GM12878 (cell line): Measurements from ENCODE around the gene BBS1. TPM values are rescaled to one million over a fixed set of nuclear protein-coding genes. Genes with fewer than 3 reads are reported as not detected.

ENCODE experiments used
- ATAC-seq: fragments of 200-7000 bp; cut with Tn5 transposase; 3 replicates; pipeline ENCODE4 v1.9.1; 2020; ENCODE audit warnings: mild to moderate bottlenecking, moderate library complexity
- BruUV-seq: library from RNA; stranded (reverse); fragments of 400-500 nt; replicated peaks from 2 replicates; lab custom pipeline; 2021; lab: Mats Ljungman, UMichigan
- CTCF ChIA-PET: fragments of 300-600 bp; sonication (Branson Sonifier 250); formaldehyde crosslinking; extraction: SDS; loops from one replicate; lab custom pipeline; 2021; ENCODE audit warnings: inconsistent platforms; lab: Yijun Ruan, JAX
- POLR2A ChIA-PET: fragments of 350-600 bp; formaldehyde crosslinking; extraction: SDS; loops from one replicate; lab custom pipeline; 2021; ENCODE audit warnings: inconsistent platforms; lab: Charles Lee
- RAD21 ChIA-PET: fragments of 300-600 bp; sonication (Branson Sonifier 250); formaldehyde crosslinking; loops from one replicate; lab custom pipeline; 2023; ENCODE audit warnings: antibody characterized with exemption; ENCODE audit not compliant: unreplicated experiment; lab: Charles Lee
- SMC1A ChIA-PET: fragments of 300-600 bp; sonication (Branson Sonifier 250); formaldehyde crosslinking; loops from one replicate; lab custom pipeline; 2023; ENCODE audit not compliant: unreplicated experiment, uncharacterized antibody; lab: Charles Lee
- DNase-seq: peaks from one replicate; pipeline ENCODE4 v3.0.0-alpha.2; 2011; ENCODE audit warnings: low read depth, low spot score
- FAIRE-seq: peaks from 3 replicates; lab custom pipeline; 2011; peaks lifted over from hg19 to GRCh38; lab: Jason Lieb, UNC
- H2AFZ ChIP-seq: 2 replicates; pipeline ENCODE4 v1.6.0; 2011; ENCODE audit warnings: low read depth, low read length, control low read depth; ENCODE audit not compliant: control insufficient read depth
- H3K27ac ChIP-seq: 2 replicates; pipeline ENCODE4 v1.5.1; 2011; ENCODE audit warnings: control low read depth; ENCODE audit not compliant: control insufficient read depth, insufficient read depth
- H3K27me3 ChIP-seq, 2 experiments: replicated peaks in 1 of 2; 2 replicates each; pipeline versions ENCODE4 v1.6.0 to v1.6.1; 2011; ENCODE audit warnings: low read length in 1 of 2; ENCODE audit not compliant: control insufficient read depth in 2 of 2, insufficient read depth in 2 of 2
- H3K36me3 ChIP-seq, 2 experiments: 2 replicates each; pipeline ENCODE4 v1.5.1; 2011; ENCODE audit warnings: low read length in 1 of 2; ENCODE audit not compliant: control insufficient read depth in 2 of 2, insufficient read depth in 2 of 2
- H3K4me1 ChIP-seq: 2 replicates; pipeline ENCODE4 v1.6.1; 2011; ENCODE audit warnings: mild to moderate bottlenecking, low read length, moderate library complexity, mixed read lengths; ENCODE audit not compliant: control insufficient read depth, insufficient read depth
- H3K4me2 ChIP-seq: 2 replicates; pipeline ENCODE4 v1.6.0; 2011; ENCODE audit warnings: control low read depth; ENCODE audit not compliant: control insufficient read depth, insufficient read depth
- H3K4me3 ChIP-seq: fragments of 200-600 bp; sonication (generic); 2 replicates; pipeline ENCODE4 v1.5.1; 2016
- H3K79me2 ChIP-seq: 2 replicates; pipeline ENCODE4 v1.6.0; 2011; ENCODE audit warnings: low read length; ENCODE audit not compliant: control insufficient read depth, insufficient read depth
- H3K9ac ChIP-seq: 2 replicates; pipeline ENCODE4 v1.8.0; 2011; ENCODE audit warnings: low read length, control low read depth, mixed read lengths; ENCODE audit not compliant: control insufficient read depth, insufficient read depth
- H3K9me3 ChIP-seq: replicated peaks from 3 replicates; pipeline ENCODE4 v1.5.1; 2011; ENCODE audit warnings: mild to moderate bottlenecking, low read length; ENCODE audit not compliant: control insufficient read depth, insufficient read depth
- H4K20me1 ChIP-seq: 2 replicates; pipeline ENCODE4 v1.6.0; 2011; ENCODE audit not compliant: control insufficient read depth, insufficient read depth
- BHLHE40 ChIP-seq, 2 experiments: fragments of 450-650 bp in 1 of 2; IDR thresholded peaks; 2 replicates each; pipeline ENCODE4 v1.6.1; 2011 to 2017; ENCODE audit warnings: low read depth in 2 of 2, borderline replicate concordance in 1 of 2, improper control_type of control experiment in 1 of 2, low read length in 1 of 2, mild to moderate bottlenecking in 1 of 2
- BRCA1 ChIP-seq: IDR thresholded peaks from 2 replicates; pipeline ENCODE4 v1.6.1; 2011; ENCODE audit warnings: low read depth, low read length, improper control_type of control experiment
- ELK1 ChIP-seq: IDR thresholded peaks from 2 replicates; pipeline ENCODE4 v1.6.1; 2012; ENCODE audit warnings: low read depth, low read length, improper control_type of control experiment
- FOXK2 ChIP-seq: fragments of 450-650 bp; IDR thresholded peaks from 2 replicates; pipeline ENCODE4 v1.6.1; 2017; ENCODE audit warnings: mild to moderate bottlenecking, moderate library complexity
- MAX ChIP-seq: IDR thresholded peaks from 2 replicates; pipeline ENCODE4 v1.6.1; 2012; ENCODE audit warnings: low read depth, low read length, improper control_type of control experiment
- NR2F1 ChIP-seq: fragments of 450-650 bp; conservative IDR thresholded peaks from 2 replicates; pipeline ENCODE4 v1.6.1; 2017; ENCODE audit warnings: mild to moderate bottlenecking
- NRF1 ChIP-seq: conservative IDR thresholded peaks from 2 replicates; pipeline ENCODE4 v1.6.1; 2011; ENCODE audit warnings: mild to moderate bottlenecking, low read depth, low read length, improper control_type of control experiment
- RELA ChIP-seq: fragments of 450-650 bp; IDR thresholded peaks from 2 replicates; pipeline ENCODE4 v1.8.0; 2014; ENCODE audit warnings: borderline replicate concordance; ENCODE audit not compliant: partially characterized antibody
- SUZ12 ChIP-seq: fragments of 200-600 bp; sonication (generic); IDR thresholded peaks from one replicate; pipeline ENCODE4 v1.6.1; 2018; ENCODE audit warnings: antibody characterized with exemption, mild to moderate bottlenecking; ENCODE audit not compliant: unreplicated experiment
- USF1 ChIP-seq: IDR thresholded peaks from 2 replicates; pipeline ENCODE4 v1.6.1; 2011; ENCODE audit warnings: borderline replicate concordance, low read depth, mild to moderate bottlenecking, moderate library complexity, mixed read lengths, low read length; ENCODE audit not compliant: insufficient read depth; ENCODE audit errors: extremely low read length
- USF2 ChIP-seq: IDR thresholded peaks from 2 replicates; pipeline ENCODE4 v1.6.1; 2011; ENCODE audit warnings: low read depth, low read length, improper control_type of control experiment, borderline replicate concordance
- ZNF217 ChIP-seq: fragments of 450-650 bp; IDR thresholded peaks from 2 replicates; pipeline ENCODE4 v1.6.1; 2017; ENCODE audit warnings: antibody characterized with exemption, mild to moderate bottlenecking
- WGBS: methylation state at CpG from one replicate; pipeline ENCODE4 v1.1.6; 2016; ENCODE audit warnings: low lambda C conversion rate; ENCODE audit not compliant: insufficient replicate concordance, insufficient coverage; ENCODE audit errors: missing lambda C conversion rate; 5-methylcytosine and 5-hydroxymethylcytosine counted together
- in situ Hi-C: fragments of 300-500 bp; cut with MboI; formaldehyde crosslinking; loops from 9 replicates; pipeline ENCODE4 v1.14.3; 2018; ENCODE audit warnings: mixed read lengths
- intact Hi-C: fragments of 100-400 bp; cut with micrococcal nuclease; formaldehyde crosslinking; loops from one replicate; pipeline ENCODE4 v1.14.2; 2022; ENCODE audit not compliant: unreplicated experiment
- polyA plus RNA-seq, 11 experiments: library from polyadenylated mRNA; depleted of rRNA in 4 of 11; unstranded in 6 of 11; stranded (reverse) in 5 of 11; fragments of >200 nt; fragmentation: Nextera tagmentation in 4 of 11; fragmentation: Illumina TruSeq in 1 of 11; extraction: Ambion mirVana in 4 of 11; extraction: Trizol in 1 of 11; gene quantifications; 1 replicate in 1 of 11; 2 replicates in 10 of 11; pipeline versions ENCODE4 v1.2.1 to v1.2.3, GENCODE V29; 2011 to 2016; ENCODE audit warnings: inconsistent platforms in 2 of 11, missing spikeins in 2 of 11, low read depth in 1 of 11
- total RNA-seq, 4 experiments: library from RNA; depleted of rRNA in 3 of 4; stranded (reverse); fragments of >200 nt in 3 of 4; fragmentation: Illumina TruSeq in 1 of 4; extraction: Trizol in 1 of 4; gene quantifications; 2 replicates each; pipeline versions ENCODE4 v1.2.1 to v1.2.3, GENCODE V29; 2013 to 2021

BBS1 gene
- total and polyA plus RNA-seq, 10 of the 15 experiments (the other 5 are each of a cell fraction or from before 2014, with no cell fraction given), result 2.5 to 14.7 (median 8.7) TPM

GRCh38 chr11:66568124-66568916 is 57.9 kb downstream of the BBS1 start, which contains the start of gene CTSF:
Gene CTSF, minus strand, starts transcription at chr11:66568606. Its CDS starts 120 bp downstream, at chr11:66568486.
- intact Hi-C loops (no loop called here), in situ Hi-C loops (no loop called here)
- 10% methylated on average over 69 of the region's 77 CpGs for WGBS
- H3K27me3 ChIP-seq, result peaks cover 0 to 6% of the 10 kb centered on the region in 2 experiments; a peak in 3 of 4 replicates
- H3K4me3 ChIP-seq, result peak within 1 kb of the TSS; percentile 60; the same call in 1 of the 2 replicates
- no peaks in the 10 kb centered on the region for H3K36me3 ChIP-seq
- no TSS peak for BruUV-seq
- TF ChIP-seq BHLHE40 (IDR thresholded peaks at IDR 0.05; ENCODE audit: borderline replicate concordance in 1 of 2, low read depth in 2 of 2, low read length in 1 of 2) (peak; percentile 25 to 68; a peak in 3 of 4 replicates), NRF1 (0 out of 2 replicates have a peak, but pooled peaks have one; percentile 6), SUZ12 (peak; percentile 78), USF1 (peak; percentile 74), RELA (no peak), MAX (peak; percentile 84), ZNF217 (no peak), USF2 (peak; percentile 11; the same call in 1 of the 2 replicates), ELK1 (no peak), FOXK2 (peak; percentile 70), NR2F1 (no peak), BRCA1 (no peak)
- ChIA-PET SMC1A (interaction anchor here (1.5 to 1.9 kb wide), 3 partner anchors 10 to 110 kb away, joined by 4 to 5 read pairs (median 5); partner anchors contain the start of genes RBM4B and ZDHHC24), POLR2A (interaction anchor here (1.2 kb wide), 2 partner anchors 26 to 110 kb away, joined by 3 read pairs; no protein-coding TSS in a partner anchor), CTCF (interaction anchor here (1.7 to 2.5 kb wide), 2 partner anchors 24 to 109 kb away, joined by 4 to 10 read pairs; partner anchors contain the start of genes CCDC87, CCS and RBM4B), RAD21 (interaction anchor here (1.8 kb wide), 1 partner anchor 110 kb away, joined by 10 read pairs; the partner anchor contains the start of gene RBM4B)
- peak within 1 kb of the TSS; percentile 75 for H3K4me2 ChIP-seq
- no peak within 1 kb of the TSS for H3K9ac ChIP-seq
- no peaks in the 10 kb centered on the region for H3K9me3 ChIP-seq
- FAIRE-seq (no peak), ATAC-seq (peak; percentile 79), DNase-seq (no peak)
- peak within 1 kb of the TSS; percentile 72 for H2AFZ ChIP-seq
- H4K20me1 ChIP-seq, result no peaks in the 10 kb centered on the region
- no peaks in the 10 kb centered on the region for H3K4me1 ChIP-seq
- H3K79me2 ChIP-seq, result no peaks in the 10 kb centered on the region
- no peak within 1 kb of the TSS for H3K27ac ChIP-seq
